ENCODE results near the gene STX1B.
"Not testable (repeated sequence)": the region's sequence is repeated elsewhere in the genome, so short reads cannot be mapped to it uniquely, and the experiment has no call there.

STX1B gene

GRCh38 chr16:30949650-30950515 lies 60.6 kb downstream of the STX1B start:
- peaks cover 21% of the 10 kb centered on the region for H3K4me1 Mint-ChIP-seq (ENCODE audit: low read depth)
- peak overlapping the region; percentile 81 for H3K4me3 Mint-ChIP-seq
- no peaks in the 10 kb centered on the region for H3K9me3 Mint-ChIP-seq
- DNase-seq, result peak; percentile 57
- no peaks in the 10 kb centered on the region for H3K27me3 Mint-ChIP-seq
- peaks cover 20% of the 10 kb centered on the region for H3K36me3 Mint-ChIP-seq (ENCODE audit: low read depth)
- peak overlapping the region; percentile 80 for H3K27ac Mint-ChIP-seq

- Mint-ChIP-seq H3K27me3 (no peaks in the 10 kb centered on the region), H3K4me1 (ENCODE audit: low read depth) (peaks cover 21% of the 10 kb centered on the region), H3K4me3 (peak within 1 kb of the TSS; percentile 81), H3K27ac (peak within 1 kb of the TSS; percentile 80), H3K9me3 (no peaks in the 10 kb centered on the region), H3K36me3 (ENCODE audit: low read depth) (peaks cover 28% of the 10 kb centered on the region)
- DNase-seq, result peak; percentile 68
Measured at GRCh38 chr16:30948667-30949649, 61.5 kb downstream of the STX1B start, which contains the start of gene ORAI3. Gene ORAI3, plus strand, starts transcription at chr16:30949068. Its CDS starts 222 bp downstream, at chr16:30949290.

- Mint-ChIP-seq H3K27me3 (no peaks in the 10 kb centered on the region), H3K4me1 (ENCODE audit: low read depth) (peaks cover 16% of the 10 kb centered on the region), H3K4me3 (no peak overlapping the region), H3K27ac (no peak overlapping the region), H3K36me3 (ENCODE audit: low read depth) (peaks cover 33% of the 10 kb centered on the region), H3K9me3 (no peaks in the 10 kb centered on the region)
- no peak for DNase-seq
Measured at GRCh38 chr16:30947859-30948666, 62.4 kb downstream of the STX1B start.

GRCh38 chr16:30947541-30947858 lies 62.9 kb downstream of the STX1B start:
- no peaks in the 10 kb centered on the region for H3K27me3 Mint-ChIP-seq
- H3K36me3 Mint-ChIP-seq (ENCODE audit: low read depth), result peaks cover 38% of the 10 kb centered on the region
- H3K27ac Mint-ChIP-seq, result no peak overlapping the region
- peaks cover 21% of the 10 kb centered on the region for H3K4me1 Mint-ChIP-seq (ENCODE audit: low read depth)
- H3K9me3 Mint-ChIP-seq, result no peaks in the 10 kb centered on the region
- no peak overlapping the region for H3K4me3 Mint-ChIP-seq
- DNase-seq, result no peak

GRCh38 chr16:30946671-30947540 lies 63.5 kb downstream of the STX1B start:
- Mint-ChIP-seq H3K27me3 (no peaks in the 10 kb centered on the region), H3K36me3 (ENCODE audit: low read depth) (peaks cover 44% of the 10 kb centered on the region), H3K4me1 (ENCODE audit: low read depth) (peaks cover 27% of the 10 kb centered on the region), H3K4me3 (no peak overlapping the region), H3K27ac (no peak overlapping the region), H3K9me3 (no peaks in the 10 kb centered on the region)
- no peak for DNase-seq

- Mint-ChIP-seq H3K27me3 (no peaks in the 10 kb centered on the region), H3K4me1 (ENCODE audit: low read depth) (peaks cover 23% of the 10 kb centered on the region), H3K27ac (no peak overlapping the region), H3K9me3 (no peaks in the 10 kb centered on the region), H3K36me3 (ENCODE audit: low read depth) (peaks cover 59% of the 10 kb centered on the region), H3K4me3 (no peak overlapping the region)
- DNase-seq, result no peak
Measured at GRCh38 chr16:30944352-30944751, 66.1 kb downstream of the STX1B start.

GRCh38 chr16:30942426-30942806 lies 68.0 kb downstream of the STX1B start:
- Mint-ChIP-seq H3K9me3 (no peaks in the 10 kb centered on the region), H3K36me3 (ENCODE audit: low read depth) (peaks cover 63% of the 10 kb centered on the region), H3K27me3 (no peaks in the 10 kb centered on the region), H3K4me3 (peak overlapping the region; percentile 58), H3K27ac (peak overlapping the region; percentile 86), H3K4me1 (ENCODE audit: low read depth) (peaks cover 19% of the 10 kb centered on the region)
- no peak for DNase-seq

GRCh38 chr16:30941600-30942425 lies 68.6 kb downstream of the STX1B start:
- Mint-ChIP-seq H3K4me3 (peak overlapping the region; percentile 58), H3K4me1 (ENCODE audit: low read depth) (peaks cover 21% of the 10 kb centered on the region), H3K27ac (peak overlapping the region; percentile 86), H3K27me3 (no peaks in the 10 kb centered on the region), H3K36me3 (ENCODE audit: low read depth) (peaks cover 65% of the 10 kb centered on the region), H3K9me3 (no peaks in the 10 kb centered on the region)
- peak; percentile 75 for DNase-seq

GRCh38 chr16:30939571-30939970 lies 70.9 kb downstream of the STX1B start:
- not testable (repeated sequence) for DNase-seq, H3K27me3 Mint-ChIP-seq, H3K27ac Mint-ChIP-seq, H3K9me3 Mint-ChIP-seq, H3K4me3 Mint-ChIP-seq
- Mint-ChIP-seq H3K36me3 (ENCODE audit: low read depth) (peaks cover 63% of the 10 kb centered on the region), H3K4me1 (ENCODE audit: low read depth) (peaks cover 28% of the 10 kb centered on the region)

Data from activated T-cell treated with anti-CD3 and anti-CD28 coated beads, Interleukin-2, amount 50 U/mL, for 24 hours (primary cell).